NB4 (cell line): ENCODE data around the gene GAB2.

Experiments used
- DNase-seq: peaks from one replicate; pipeline ENCODE4 v3.0.0; 2010; ENCODE audit warnings: low read depth
- H3K4me3 ChIP-seq: one replicate; pipeline ENCODE4 v1.5.1; 2011; ENCODE audit warnings: mild to moderate bottlenecking, low read depth, low read length, moderate library complexity
- MYC ChIP-seq: IDR thresholded peaks from 2 replicates; pipeline ENCODE4 v1.6.1; 2011; ENCODE audit warnings: low read depth, low read length
- POLR2A ChIP-seq: IDR thresholded peaks from 2 replicates; pipeline ENCODE4 v1.6.1; 2011; ENCODE audit warnings: mild to moderate bottlenecking; ENCODE audit not compliant: insufficient read length; ENCODE audit errors: extremely low read depth
- TF ChIP-seq, protein P1 (sequence below): IDR thresholded peaks from 2 replicates; pipeline ENCODE4 v1.6.1; 2011; ENCODE audit warnings: low read depth, low read length
- TF ChIP-seq, protein P2 (sequence below): IDR thresholded peaks from one replicate; pipeline ENCODE4 v1.5.1; 2012; ENCODE audit warnings: low read depth, low read length

GAB2 gene

DNA sequence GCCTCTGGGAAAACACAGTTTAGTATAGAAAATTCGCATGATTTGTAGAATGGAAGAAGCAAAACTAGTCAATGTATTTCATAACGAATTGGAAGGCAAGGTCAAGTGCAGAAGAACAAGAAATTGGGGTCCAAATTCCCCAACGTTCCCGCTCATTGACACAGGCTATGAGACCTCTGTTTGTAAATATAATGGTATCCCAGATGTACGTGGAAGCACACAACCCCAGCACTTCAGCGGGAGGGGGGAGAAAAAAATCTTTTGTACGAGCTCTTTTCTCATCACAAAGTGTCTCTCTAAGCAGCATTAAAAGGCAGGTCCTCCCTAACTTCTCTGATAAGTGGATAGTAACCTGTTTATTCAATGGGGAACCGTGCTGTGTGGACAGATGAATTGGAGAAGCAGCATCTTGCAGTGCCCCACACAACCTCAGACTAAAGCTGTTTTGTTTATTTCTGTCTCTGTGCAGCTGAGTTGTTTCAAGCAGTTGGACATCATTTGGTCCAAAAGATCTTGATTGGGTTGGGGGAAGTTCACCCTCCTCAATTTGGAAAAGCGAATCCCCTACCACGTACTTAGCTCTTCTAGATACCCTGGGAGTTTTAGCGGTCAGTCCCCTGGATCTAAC is 1.1 kb upstream of the GAB2 start:
- TF ChIP-seq POLR2A (no peak), MYC (no peak)
- TF ChIP-seq, protein P1, sequence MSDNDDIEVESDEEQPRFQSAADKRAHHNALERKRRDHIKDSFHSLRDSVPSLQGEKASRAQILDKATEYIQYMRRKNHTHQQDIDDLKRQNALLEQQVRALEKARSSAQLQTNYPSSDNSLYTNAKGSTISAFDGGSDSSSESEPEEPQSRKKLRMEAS = no peak
- TF ChIP-seq, protein P2, sequence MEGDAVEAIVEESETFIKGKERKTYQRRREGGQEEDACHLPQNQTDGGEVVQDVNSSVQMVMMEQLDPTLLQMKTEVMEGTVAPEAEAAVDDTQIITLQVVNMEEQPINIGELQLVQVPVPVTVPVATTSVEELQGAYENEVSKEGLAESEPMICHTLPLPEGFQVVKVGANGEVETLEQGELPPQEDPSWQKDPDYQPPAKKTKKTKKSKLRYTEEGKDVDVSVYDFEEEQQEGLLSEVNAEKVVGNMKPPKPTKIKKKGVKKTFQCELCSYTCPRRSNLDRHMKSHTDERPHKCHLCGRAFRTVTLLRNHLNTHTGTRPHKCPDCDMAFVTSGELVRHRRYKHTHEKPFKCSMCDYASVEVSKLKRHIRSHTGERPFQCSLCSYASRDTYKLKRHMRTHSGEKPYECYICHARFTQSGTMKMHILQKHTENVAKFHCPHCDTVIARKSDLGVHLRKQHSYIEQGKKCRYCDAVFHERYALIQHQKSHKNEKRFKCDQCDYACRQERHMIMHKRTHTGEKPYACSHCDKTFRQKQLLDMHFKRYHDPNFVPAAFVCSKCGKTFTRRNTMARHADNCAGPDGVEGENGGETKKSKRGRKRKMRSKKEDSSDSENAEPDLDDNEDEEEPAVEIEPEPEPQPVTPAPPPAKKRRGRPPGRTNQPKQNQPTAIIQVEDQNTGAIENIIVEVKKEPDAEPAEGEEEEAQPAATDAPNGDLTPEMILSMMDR = no peak
- peak; percentile 42 for DNase-seq
- H3K4me3 ChIP-seq = peak overlapping the region; percentile 72

- TF ChIP-seq MYC (peak; percentile 57; the same call in 1 of the 2 replicates), POLR2A (peak; percentile 41)
- TF ChIP-seq, protein P2 = no peak
- TF ChIP-seq, protein P1 = peak; percentile 46; the same call in 1 of the 2 replicates
- H3K4me3 ChIP-seq = peak overlapping the region; percentile 72
- peak; percentile 91 for DNase-seq
Observed at GRCh38 chr11:78417888-78418583, 416 bp upstream of the GAB2 start.

GRCh38 chr11:78416285-78417174 is 1.1 kb downstream of the GAB2 start:
- TF ChIP-seq POLR2A (peak; percentile 57), MYC (peak; percentile 85)
- TF ChIP-seq, protein P2 = peak; percentile 58
- TF ChIP-seq, protein P1 = peak; percentile 90
- peak; percentile 94 for DNase-seq
- H3K4me3 ChIP-seq = peak overlapping the region; percentile 81

DNA sequence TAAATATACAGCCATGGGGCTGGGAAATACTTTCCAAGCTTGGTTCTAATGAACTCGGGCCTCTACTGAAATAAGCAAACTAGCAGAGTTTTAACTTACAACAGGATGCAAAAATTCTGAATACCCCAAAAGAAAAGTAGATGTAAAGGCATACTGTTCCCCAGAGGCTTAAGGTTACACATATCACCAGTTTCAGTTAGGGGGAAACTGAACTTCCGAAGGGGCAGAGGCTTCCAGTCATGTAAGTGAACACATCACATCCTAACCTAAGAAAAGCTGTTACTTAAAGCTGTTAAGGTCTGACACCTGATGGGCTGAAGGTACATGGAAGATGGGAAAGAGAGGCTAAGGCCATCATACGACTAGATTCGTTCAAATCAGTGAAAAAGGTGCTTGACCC is 2.3 kb downstream of the GAB2 start:
- peak; percentile 24 for DNase-seq
- peak overlapping the region; percentile 81 for H3K4me3 ChIP-seq
- TF ChIP-seq, protein P1 = no peak
- no peak for TF ChIP-seq MYC
- no peak for TF ChIP-seq POLR2A
- TF ChIP-seq, protein P2 = no peak

DNA sequence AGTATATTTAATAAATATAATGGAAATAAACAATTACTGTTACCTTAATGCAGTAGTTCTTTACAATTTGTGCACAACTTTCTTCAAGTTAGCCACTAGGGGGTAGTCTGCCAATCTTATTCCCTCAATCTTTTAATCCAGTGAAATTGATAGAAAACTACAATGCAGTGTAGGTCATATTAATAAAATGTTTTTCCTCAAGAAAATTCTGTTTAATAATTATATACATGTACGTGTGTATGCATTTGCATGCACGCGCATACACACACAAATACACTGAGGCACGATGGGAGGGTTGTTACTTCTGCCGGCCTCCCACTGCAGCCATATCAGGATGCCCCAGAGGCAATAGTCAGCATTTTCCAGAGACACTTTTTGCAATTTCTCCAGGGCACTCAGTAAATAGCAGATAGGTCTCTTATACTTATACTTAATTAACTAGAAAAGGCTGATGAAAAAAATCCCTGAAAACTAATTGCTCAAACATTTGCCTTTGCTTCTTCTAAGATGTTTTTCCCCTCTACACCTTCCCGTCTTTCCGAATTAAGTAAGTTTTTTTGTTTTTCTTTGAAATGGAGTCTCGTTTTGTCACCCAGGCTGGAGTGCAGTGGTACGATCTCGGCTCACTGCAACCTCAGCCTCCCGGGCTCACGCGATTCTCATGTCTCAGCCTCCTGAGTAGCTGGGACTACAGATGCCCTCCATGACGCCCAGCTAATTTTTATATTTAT is 3.1 kb downstream of the GAB2 start:
- peak; percentile 45 for DNase-seq
- no peak overlapping the region for H3K4me3 ChIP-seq
- TF ChIP-seq, protein P2 = peak; percentile 54
- no peak for TF ChIP-seq POLR2A
